Sigmoid colon (tissue), 7 donors: ENCODE data around the gene NTN3. TPM values are rescaled to one million over a fixed set of nuclear protein-coding genes. Genes with fewer than 3 reads are reported as not detected.

Experiments
- DNase-seq: peaks from one replicate; pipeline ENCODE4 v3.0.0-alpha.2; 2019
- H3K27ac ChIP-seq, 4 donors: fragments of 200-600 bp; sonication (generic); one replicate each; pipeline ENCODE4 v1.5.1; 2016 to 2019; ENCODE audit warnings: mild to moderate bottlenecking in 1 of 4
- H3K27me3 ChIP-seq, 3 donors: fragments of 200-600 bp; sonication (generic); one replicate each; pipeline ENCODE4 v1.5.1; 2019; ENCODE audit warnings: mild to moderate bottlenecking in 1 of 3
- H3K36me3 ChIP-seq, 4 donors: fragments of 200-600 bp; sonication (generic); one replicate each; pipeline ENCODE4 v1.5.1; 2016 to 2019
- H3K4me1 ChIP-seq, 4 donors: fragments of 200-600 bp; sonication (generic); one replicate each; pipeline ENCODE4 v1.5.1; 2017 to 2019
- H3K4me3 ChIP-seq, 4 donors: fragments of 200-600 bp; sonication (generic); one replicate each; pipeline ENCODE4 v1.5.1; 2017 to 2019; ENCODE audit warnings: mild to moderate bottlenecking in 2 of 4, moderate library complexity in 1 of 4
- H3K9me3 ChIP-seq, 4 donors: fragments of 200-600 bp in 3 of 4; sonication (generic) in 3 of 4; one replicate each; pipeline versions ENCODE4 v1.5.1 to v1.6.1; 2013 to 2019
- CTCF ChIP-seq, 4 experiments: fragments of 450-650 bp in 3 of 4; fragments of 200-600 bp in 1 of 4; IDR thresholded peaks; one replicate each; pipeline ENCODE4 v1.5.1; 2016 to 2019; ENCODE audit warnings: antibody characterized with exemption in 4 of 4, mild to moderate bottlenecking in 3 of 4, moderate library complexity in 2 of 4
- EP300 ChIP-seq, 4 donors: sonication (generic); formaldehyde crosslinking; IDR thresholded peaks; one replicate each; pipeline ENCODE4 v1.6.1; 2017; ENCODE audit warnings: antibody characterized with exemption in 4 of 4
- POLR2A ChIP-seq, 2 donors: fragments of 450-650 bp; IDR thresholded peaks; one replicate each; pipeline ENCODE4 v1.6.1; 2016; ENCODE audit warnings: antibody characterized with exemption in 2 of 2, mild to moderate bottlenecking in 2 of 2, moderate library complexity in 2 of 2
- POLR2AphosphoS5 ChIP-seq, 4 donors: sonication (generic); formaldehyde crosslinking; IDR thresholded peaks; one replicate each; pipeline ENCODE4 v1.6.1; 2017; ENCODE audit warnings: antibody characterized with exemption in 4 of 4
- WGBS, 2 donors: extraction: QIAGEN DNeasy Blood & Tissue Kit; methylation state at CpG; one replicate each; pipeline ENCODE4 v1.1.7; 2013; 5-methylcytosine and 5-hydroxymethylcytosine counted together
- intact Hi-C: fragments of 100-400 bp; cut with DNase I; formaldehyde crosslinking; loops from one replicate; pipeline ENCODE4 v1.15.1; 2023
- polyA plus RNA-seq, 3 donors: library from polyadenylated mRNA; stranded (reverse); fragments of 200-250 nt; gene quantifications; one replicate each; pipeline ENCODE4 v1.2.3, GENCODE V29; 2013
- total RNA-seq, 4 donors: library from RNA; depleted of rRNA; stranded (reverse); fragments of >200 nt; gene quantifications; one replicate each; pipeline ENCODE4 v1.1.0, GENCODE V29; 2016
- donor health status: healthy with polysubstance abuse.
- donor health status: Bipolar disorder and iron deficiency.
- donor health status: healthy.

NTN3 gene
- total and polyA plus RNA-seq, 7 donors: 0.13 to 0.83 TPM; not detected in 5

GRCh38 chr16:2499890-2500429, 28.9 kb downstream of the NTN3 start:
- Histone ChIP-seq H3K9me3 (no peaks in the 10 kb centered on the region), H3K4me3 (no peak overlapping the region), H3K27me3 (no peaks in the 10 kb centered on the region), H3K27ac (no peak overlapping the region), H3K36me3 (peaks cover 0 to 29% (median 7%) of the 10 kb centered on the region in 4 donors), H3K4me1 (peaks cover 0 to 45% (median 25%) of the 10 kb centered on the region in 4 donors)
- intact Hi-C loops: loop anchor here (2.0 to 10.0 kb wide), 4 partner anchors 25 to 225 kb away; partner anchors contain the start of genes CCNF and TBC1D24
- no peak for TF ChIP-seq CTCF (IDR thresholded peaks at IDR 0.05)
- TF ChIP-seq POLR2A (IDR thresholded peaks at IDR 0.05): no peak
- TF ChIP-seq EP300 (IDR thresholded peaks at IDR 0.05): no peak
- no peak for TF ChIP-seq POLR2AphosphoS5 (IDR thresholded peaks at IDR 0.05)
- DNase-seq: no peak
- 93 to 95% methylated on average over 29 of the region's 29 CpGs for WGBS, 2 donors

- Histone ChIP-seq H3K4me1 (peaks cover 0 to 45% (median 25%) of the 10 kb centered on the region in 4 donors), H3K27ac (no peak overlapping the region), H3K27me3 (no peaks in the 10 kb centered on the region), H3K36me3 (peaks cover 0 to 29% (median 7%) of the 10 kb centered on the region in 4 donors), H3K4me3 (no peak overlapping the region), H3K9me3 (no peaks in the 10 kb centered on the region)
- intact Hi-C loops: loop anchor here (2.0 to 10.0 kb wide), 4 partner anchors 26 to 226 kb away; partner anchors contain the start of genes CCNF and TBC1D24
- no peak for DNase-seq
- TF ChIP-seq POLR2A (IDR thresholded peaks at IDR 0.05): no peak
- TF ChIP-seq CTCF (IDR thresholded peaks at IDR 0.05): no peak
- no peak for TF ChIP-seq POLR2AphosphoS5 (IDR thresholded peaks at IDR 0.05)
- no peak for TF ChIP-seq EP300 (IDR thresholded peaks at IDR 0.05)
- 87 to 90% methylated on average over 20 of the region's 20 CpGs for WGBS, 2 donors
These were observed 29.4 kb downstream of the NTN3 start for GRCh38 chr16:2500430-2500917.

- peaks cover 0 to 27% (median 7%) of the 10 kb centered on the region in 4 donors for H3K36me3 ChIP-seq
- H3K4me3 ChIP-seq: peak overlapping the region in 3 of 4 donors; percentile 1 to 40 (median 35)
- H3K27ac ChIP-seq: peak overlapping the region; percentile 36 to 70 (median 47)
- no peak for TF ChIP-seq POLR2A (IDR thresholded peaks at IDR 0.05)
- peak; percentile 98 to 99 (median 98) for TF ChIP-seq CTCF (IDR thresholded peaks at IDR 0.05)
- TF ChIP-seq POLR2AphosphoS5 (IDR thresholded peaks at IDR 0.05): peak in 1 of 4 donors; percentile 23
- H3K27me3 ChIP-seq: no peaks in the 10 kb centered on the region
- intact Hi-C loops: loop anchor here (1.0 to 10.0 kb wide), 5 partner anchors 26 to 226 kb away; partner anchors contain the start of genes ABCA3, CCNF and TBC1D24
- WGBS, 2 donors: 40% methylated on average over 23 of the region's 23 CpGs
- H3K9me3 ChIP-seq: no peaks in the 10 kb centered on the region
- peak; percentile 93 for DNase-seq
- H3K4me1 ChIP-seq: peaks cover 0 to 45% (median 25%) of the 10 kb centered on the region in 4 donors
These were observed 30.0 kb downstream of the NTN3 start for GRCh38 chr16:2500918-2501750.

GRCh38 chr16:2501946-2502895, 31.1 kb downstream of the NTN3 start:
- WGBS, 2 donors: 86 to 88% methylated on average over 18 of the region's 18 CpGs
- DNase-seq: no peak
- H3K4me1 ChIP-seq: peaks cover 0 to 41% (median 25%) of the 10 kb centered on the region in 4 donors
- H3K27ac ChIP-seq: peak overlapping the region in 3 of 4 donors; percentile 43 to 70 (median 46)
- H3K36me3 ChIP-seq: peaks cover 0 to 16% (median 4%) of the 10 kb centered on the region in 4 donors
- TF ChIP-seq POLR2AphosphoS5 (IDR thresholded peaks at IDR 0.05): no peak
- TF ChIP-seq EP300 (IDR thresholded peaks at IDR 0.05): no peak
- no peak for TF ChIP-seq CTCF (IDR thresholded peaks at IDR 0.05)
- no peak for TF ChIP-seq POLR2A (IDR thresholded peaks at IDR 0.05)
- intact Hi-C loops: loop anchor here (1.0 to 10.0 kb wide), 5 partner anchors 27 to 227 kb away; partner anchors contain the start of genes ABCA3, CCNF and TBC1D24
- no peaks in the 10 kb centered on the region for H3K9me3 ChIP-seq
- peak overlapping the region in 1 of 4 donors; percentile 35 for H3K4me3 ChIP-seq
- no peaks in the 10 kb centered on the region for H3K27me3 ChIP-seq
